Glomerular endothelial cell (primary cell): Measurements from ENCODE around the gene PTBP3. TPM values are rescaled to one million over a fixed set of nuclear protein-coding genes. Genes with fewer than 3 reads are reported as not detected.
"Not testable (repeated sequence)": the region's sequence is repeated elsewhere in the genome, so short reads cannot be mapped to it uniquely, and the experiment has no call there.

Experiments
- DNase-seq: peaks from one replicate; pipeline ENCODE4 v3.0.0-alpha.2; 2011; ENCODE audit warnings: low read depth, low spot score; ENCODE audit errors: extremely low read depth
- total RNA-seq: library from RNA; depleted of rRNA; stranded (reverse); fragments of >200 nt; gene quantifications from 2 replicates; pipeline ENCODE4 v1.2.3, GENCODE V29; 2015

PTBP3 gene
- total RNA-seq, 1 donor from 2014 or later = 47.3 TPM

- DNase-seq = no peak
Measured at GRCh38 chr9:112274600-112274999, 58.8 kb downstream of the PTBP3 start.

- DNase-seq = no peak
Measured at GRCh38 chr9:112273876-112274275, 59.5 kb downstream of the PTBP3 start.

GRCh38 chr9:112271466-112272098 is 61.8 kb downstream of the PTBP3 start:
- no peak for DNase-seq

GRCh38 chr9:112268413-112268812 is 65.0 kb downstream of the PTBP3 start:
- no peak for DNase-seq

- not testable (repeated sequence) for DNase-seq
Measured at GRCh38 chr9:112267086-112267485, 66.3 kb downstream of the PTBP3 start.

GRCh38 chr9:112265391-112265790 is 68.0 kb downstream of the PTBP3 start:
- DNase-seq = no peak

GRCh38 chr9:112262577-112262976 is 70.8 kb downstream of the PTBP3 start:
- no peak for DNase-seq

GRCh38 chr9:112261133-112261532 is 72.3 kb downstream of the PTBP3 start:
- no peak for DNase-seq

- no peak for DNase-seq
Measured at GRCh38 chr9:112258106-112258505, 75.3 kb downstream of the PTBP3 start.

GRCh38 chr9:112252194-112252593 is 81.2 kb downstream of the PTBP3 start:
- DNase-seq = no peak

- peak; percentile 55 for DNase-seq
Measured at GRCh38 chr9:112249277-112249676, 84.1 kb downstream of the PTBP3 start.

- peak; percentile 29 for DNase-seq
Measured at GRCh38 chr9:112248722-112249121, 84.7 kb downstream of the PTBP3 start.

- no peak for DNase-seq
Measured at GRCh38 chr9:112247090-112247489, 86.3 kb downstream of the PTBP3 start.

GRCh38 chr9:112245126-112245525 is 88.3 kb downstream of the PTBP3 start:
- no peak for DNase-seq

- DNase-seq = no peak
Measured at GRCh38 chr9:112242147-112242804, 91.1 kb downstream of the PTBP3 start.

GRCh38 chr9:112241491-112241890 is 91.9 kb downstream of the PTBP3 start:
- no peak for DNase-seq

- no peak for DNase-seq
Measured at GRCh38 chr9:112239708-112240107, 93.7 kb downstream of the PTBP3 start.

- no peak for DNase-seq
Measured at GRCh38 chr9:112239284-112239683, 94.1 kb downstream of the PTBP3 start.

- DNase-seq = no peak
Measured at GRCh38 chr9:112234779-112235178, 98.6 kb downstream of the PTBP3 start.

- no peak for DNase-seq
Measured at GRCh38 chr9:112233769-112234168, 99.7 kb downstream of the PTBP3 start.

GRCh38 chr9:112232233-112232632 is 101.2 kb downstream of the PTBP3 start:
- DNase-seq = no peak

GRCh38 chr9:112226091-112226490 is 107.3 kb downstream of the PTBP3 start:
- no peak for DNase-seq
